CD14-positive monocyte (primary cell): ENCODE results near the gene DRAXIN. TPM values are rescaled to one million over a fixed set of nuclear protein-coding genes. Genes with fewer than 3 reads are reported as not detected.

Experiments used
- DNase-seq, 3 donors: peaks; one replicate each; pipeline ENCODE4 v3.0.0-alpha.2; 2011 to 2022
- H2AFZ ChIP-seq: 2 replicates; pipeline ENCODE4 v1.6.0; 2012; ENCODE audit warnings: mild to moderate bottlenecking, low read depth, low read length, inconsistent platforms; ENCODE audit not compliant: insufficient read depth, poor library complexity, severe bottlenecking
- H3K27ac ChIP-seq, 2 donors: 1 replicate in 1 of 2; 2 replicates in 1 of 2; pipeline ENCODE4 v1.5.1; 2012 to 2013; ENCODE audit warnings: low read length in 2 of 2, control low read depth in 1 of 2, inconsistent platforms in 1 of 2, low read depth in 1 of 2, mild to moderate bottlenecking in 1 of 2
- H3K27me3 ChIP-seq, 2 donors: one replicate each; pipeline versions ENCODE4 v1.6.0 to v1.6.1; 2011 to 2013; ENCODE audit warnings: low read length in 2 of 2; ENCODE audit not compliant: control insufficient read depth in 2 of 2, insufficient read depth in 2 of 2
- H3K36me3 ChIP-seq, 2 donors: replicated peaks in 1 of 2; 1 replicate in 1 of 2; 2 replicates in 1 of 2; pipeline versions ENCODE4 v1.5.1 to v1.6.1; 2012 to 2013; ENCODE audit warnings: low read length in 2 of 2, control low read depth in 1 of 2, inconsistent platforms in 1 of 2, mild to moderate bottlenecking in 1 of 2; ENCODE audit not compliant: insufficient read depth in 2 of 2, control insufficient read depth in 1 of 2
- H3K4me1 ChIP-seq, 2 donors: 1 replicate in 1 of 2; 2 replicates in 1 of 2; pipeline versions ENCODE4 v1.5.1 to v1.6.1; 2012 to 2013; ENCODE audit warnings: low read length in 2 of 2, control low read depth in 1 of 2, inconsistent platforms in 1 of 2, mild to moderate bottlenecking in 1 of 2, moderate library complexity in 1 of 2; ENCODE audit not compliant: insufficient read depth in 2 of 2, control insufficient read depth in 1 of 2
- H3K4me2 ChIP-seq: replicated peaks from 2 replicates; pipeline ENCODE3; 2012; ENCODE audit warnings: low read length, moderate library complexity, mild to moderate bottlenecking; ENCODE audit not compliant: poor library complexity, severe bottlenecking; ENCODE audit errors: extremely low read depth
- H3K4me3 ChIP-seq, 3 experiments: fragments of 200-600 bp in 1 of 3; sonication (generic) in 1 of 3; replicated peaks in 1 of 3; 1 replicate in 2 of 3; 2 replicates in 1 of 3; pipeline ENCODE4 v1.5.1; 2011 to 2013; ENCODE audit warnings: low read length in 3 of 3, mild to moderate bottlenecking in 3 of 3, control low read depth in 2 of 3, low read depth in 2 of 3, inconsistent platforms in 1 of 3, moderate library complexity in 1 of 3
- H3K79me2 ChIP-seq: 2 replicates; pipeline ENCODE4 v1.6.0; 2012; ENCODE audit warnings: mild to moderate bottlenecking, control low read depth, inconsistent platforms, low read length, moderate library complexity; ENCODE audit not compliant: insufficient read depth
- H3K9ac ChIP-seq: 2 replicates; pipeline ENCODE4 v1.6.0; 2017; ENCODE audit warnings: low read length, mild to moderate bottlenecking; ENCODE audit not compliant: insufficient read depth, poor library complexity, severe bottlenecking
- H3K9me3 ChIP-seq, 2 donors: replicated peaks in 1 of 2; 1 replicate in 1 of 2; 2 replicates in 1 of 2; pipeline versions ENCODE4 v1.5.1 to v1.6.1; 2012 to 2013; ENCODE audit warnings: low read length in 2 of 2, control low read depth in 1 of 2; ENCODE audit not compliant: control insufficient read depth in 1 of 2, insufficient read depth in 1 of 2
- H4K20me1 ChIP-seq: 2 replicates; pipeline ENCODE4 v1.6.0; 2012; ENCODE audit warnings: mild to moderate bottlenecking, low read length, control low read depth, moderate library complexity; ENCODE audit not compliant: insufficient read depth
- H3K27ac Mint-ChIP-seq, 7 donors: one replicate each; pipeline ENCODE4 v1.8.0; 2020; ENCODE audit warnings: mild to moderate bottlenecking in 7 of 7, mixed read lengths in 7 of 7, moderate library complexity in 6 of 7, inconsistent platforms in 2 of 7
- H3K27me3 Mint-ChIP-seq, 3 donors: one replicate each; pipeline ENCODE4 v1.8.0; 2021 to 2022; ENCODE audit warnings: low read depth in 3 of 3, mild to moderate bottlenecking in 3 of 3, mixed read lengths in 3 of 3, moderate library complexity in 3 of 3, inconsistent platforms in 1 of 3
- H3K36me3 Mint-ChIP-seq, 2 donors: one replicate each; pipeline ENCODE4 v1.8.0; 2020; ENCODE audit warnings: mixed read lengths in 2 of 2, inconsistent platforms in 1 of 2, mild to moderate bottlenecking in 1 of 2
- H3K4me1 Mint-ChIP-seq: one replicate; pipeline ENCODE4 v1.8.0; 2020; ENCODE audit warnings: mild to moderate bottlenecking, mixed read lengths
- H3K4me3 Mint-ChIP-seq, 2 donors: one replicate each; pipeline ENCODE4 v1.8.0; 2020; ENCODE audit warnings: mild to moderate bottlenecking in 2 of 2, mixed read lengths in 2 of 2, moderate library complexity in 1 of 2
- H3K9me3 Mint-ChIP-seq, 7 donors: one replicate each; pipeline ENCODE4 v1.8.0; 2020 to 2022; ENCODE audit warnings: mixed read lengths in 7 of 7, mild to moderate bottlenecking in 6 of 7, moderate library complexity in 6 of 7, inconsistent platforms in 2 of 7
- CTCF ChIP-seq: fragments of 200-600 bp; IDR thresholded peaks from one replicate; pipeline ENCODE4 v1.8.0; 2022; ENCODE audit warnings: antibody characterized with exemption, mild to moderate bottlenecking
- WGBS: methylation state at CpG from one replicate; pipeline ENCODE4 v1.1.5; 2013; ENCODE audit warnings: missing lambda C conversion rate; ENCODE audit not compliant: insufficient coverage; 5-methylcytosine and 5-hydroxymethylcytosine counted together
- intact Hi-C, 2 donors: fragments of 100-400 bp; cut with micrococcal nuclease; formaldehyde crosslinking; loops; one replicate each; pipeline versions ENCODE4 v1.15.0 to v1.15.1; 2023
- polyA plus RNA-seq, 3 donors: library from polyadenylated mRNA; depleted of rRNA in 1 of 3; unstranded in 2 of 3; stranded (reverse) in 1 of 3; fragments of 300-500 nt in 2 of 3; fragments of >200 nt in 1 of 3; fragmentation: Illumina TruSeq in 2 of 3; gene quantifications; 1 replicate in 2 of 3; 2 replicates in 1 of 3; pipeline ENCODE4 v1.2.3, GENCODE V29; 2012 to 2021

The DRAXIN gene
- polyA plus RNA-seq, 3 donors = 0.14 to 0.27 (median 0.18) TPM

GRCh38 chr1:11735531-11735853 is 44.0 kb downstream of the DRAXIN start:
- peaks cover 83 to 90% of the 10 kb centered on the region in 2 donors for H3K4me1 ChIP-seq
- H3K36me3 ChIP-seq = no peaks in the 10 kb centered on the region
- no peaks in the 10 kb centered on the region for H3K27me3 ChIP-seq
- peaks cover 13% of the 10 kb centered on the region for H4K20me1 ChIP-seq
- no peak for DNase-seq
- Mint-ChIP-seq H3K36me3 (peaks cover 4 to 11% of the 10 kb centered on the region in 2 donors), H3K4me1 (peaks cover 87% of the 10 kb centered on the region), H3K4me3 (peak overlapping the region; percentile 93 to 98), H3K9me3 (no peaks in the 10 kb centered on the region), H3K27ac (peak overlapping the region; percentile 98 to 100 (median 99)), H3K27me3 (peaks cover 0 to 1% (median 1%) of the 10 kb centered on the region in 3 donors)
- H3K79me2 ChIP-seq = peaks cover 54% of the 10 kb centered on the region
- no peaks in the 10 kb centered on the region for H3K9me3 ChIP-seq
- TF ChIP-seq CTCF = no peak
- no peak overlapping the region for H2AFZ ChIP-seq
- 0% methylated on average over 2 of the region's 4 CpGs for WGBS
- peak overlapping the region; percentile 77 for H3K4me2 ChIP-seq
- peak overlapping the region; percentile 99 for H3K9ac ChIP-seq
- H3K4me3 ChIP-seq = peak overlapping the region; percentile 85 to 93 (median 88)
- intact Hi-C loops = loop anchor here (2.0 to 10.0 kb wide), 5 partner anchors 15 to 447 kb away; no protein-coding TSS in a partner anchor
- H3K27ac ChIP-seq = peak overlapping the region; percentile 98

- intact Hi-C loops = loop anchor here (2.0 to 10.0 kb wide), 5 partner anchors 15 to 446 kb away; no protein-coding TSS in a partner anchor
- TF ChIP-seq CTCF = no peak
- Mint-ChIP-seq H3K4me1 (peaks cover 87% of the 10 kb centered on the region), H3K27ac (peak within 1 kb of the TSS; percentile 98 to 100 (median 99)), H3K27me3 (peaks cover 0 to 1% (median 1%) of the 10 kb centered on the region in 3 donors), H3K36me3 (peaks cover 4 to 16% of the 10 kb centered on the region in 2 donors), H3K4me3 (peak within 1 kb of the TSS; percentile 93 to 98), H3K9me3 (no peaks in the 10 kb centered on the region)
- Histone ChIP-seq H3K4me3 (peak within 1 kb of the TSS; percentile 85 to 93 (median 88)), H3K9me3 (no peaks in the 10 kb centered on the region), H3K79me2 (peaks cover 60% of the 10 kb centered on the region), H3K27me3 (no peaks in the 10 kb centered on the region), H3K4me1 (peaks cover 83 to 90% of the 10 kb centered on the region in 2 donors), H3K4me2 (peak within 1 kb of the TSS; percentile 77), H3K9ac (peak within 1 kb of the TSS; percentile 99), H4K20me1 (peaks cover 19% of the 10 kb centered on the region), H2AFZ (peak within 1 kb of the TSS; percentile 73), H3K27ac (peak within 1 kb of the TSS; percentile 98), H3K36me3 (peaks cover 0 to 1% of the 10 kb centered on the region in 2 donors)
- under 1% methylated on average over 44 of the region's 59 CpGs for WGBS
- DNase-seq = peak; percentile 91 to 94 (median 92)
These were observed 44.6 kb downstream of the DRAXIN start, which contains the start of gene AGTRAP for GRCh38 chr1:11735854-11736745. AGTRAP (plus strand) TSS chr1:11736136; CDS start chr1:11736209, 73 bp downstream.
